Endothelial cell of umbilical vein (primary cell): ENCODE measurements around the gene ELOB. TPM values are rescaled to one million over a fixed set of nuclear protein-coding genes. Genes with fewer than 3 reads are reported as not detected.

ENCODE experiments used
- BruUV-seq: library from RNA; stranded (reverse); fragments of 400-500 nt; replicated peaks from 2 replicates; lab custom pipeline; 2021; lab: Mats Ljungman, UMichigan
- CTCF ChIA-PET: fragments of 300-600, 350-600 bp; sonication (Branson Sonifier 250); formaldehyde crosslinking; loops from one replicate; lab custom pipeline; 2021; ENCODE audit warnings: antibody characterized with exemption, inconsistent platforms; lab: Charles Lee
- POLR2A ChIA-PET: fragments of 300-600, 350-600 bp; sonication (Branson Sonifier 250); formaldehyde crosslinking; loops from one replicate; lab custom pipeline; 2021; ENCODE audit warnings: antibody characterized with exemption, inconsistent platforms; lab: Charles Lee
- DNase-seq: peaks from one replicate; pipeline ENCODE4 v3.0.0-alpha.2; 2011; ENCODE audit warnings: low read depth, low spot score
- FAIRE-seq: peaks from 2 replicates; lab custom pipeline; 2011; peaks lifted over from hg19 to GRCh38; lab: Jason Lieb, UNC
- H2AFZ ChIP-seq: 2 replicates; pipeline ENCODE4 v1.6.0; 2012; ENCODE audit warnings: low read depth, low read length, control low read depth, inconsistent platforms
- H3K27ac ChIP-seq: 2 replicates; pipeline ENCODE4 v1.5.1; 2011; ENCODE audit warnings: low read depth, mild to moderate bottlenecking, control low read depth, low read length, moderate library complexity; ENCODE audit not compliant: insufficient read depth
- H3K27me3 ChIP-seq, 2 experiments: 2 replicates each; pipeline versions ENCODE4 v1.6.0 to v1.6.1; 2011; ENCODE audit warnings: low read length in 2 of 2, mixed read lengths in 1 of 2; ENCODE audit not compliant: control insufficient read depth in 2 of 2, insufficient read depth in 2 of 2
- H3K36me3 ChIP-seq, 2 experiments: 2 replicates in 1 of 2; 3 replicates in 1 of 2; pipeline ENCODE4 v1.5.1; 2011; ENCODE audit warnings: low read length in 2 of 2, mild to moderate bottlenecking in 1 of 2, moderate library complexity in 1 of 2; ENCODE audit not compliant: control insufficient read depth in 2 of 2, insufficient read depth in 2 of 2; ENCODE audit errors: extremely low read depth in 1 of 2
- H3K4me1 ChIP-seq: 3 replicates; pipeline ENCODE4 v1.5.1; 2011; ENCODE audit warnings: mild to moderate bottlenecking, low read length; ENCODE audit not compliant: control insufficient read depth, insufficient read depth; ENCODE audit errors: extremely low read depth
- H3K4me2 ChIP-seq: 2 replicates; pipeline ENCODE4 v1.6.1; 2011; ENCODE audit warnings: low read length, control low read depth, mixed read lengths; ENCODE audit not compliant: insufficient read depth
- H3K4me3 ChIP-seq, 3 experiments: fragments of 200-600 bp in 1 of 3; sonication (generic), shearing (Covaris generic) in 1 of 3; replicated peaks in 1 of 3; 2 replicates each; pipeline ENCODE4 v1.5.1; 2011 to 2016; ENCODE audit warnings: control low read depth in 3 of 3, low read length in 3 of 3, mild to moderate bottlenecking in 2 of 3, inconsistent platforms in 1 of 3, low read depth in 1 of 3, moderate library complexity in 1 of 3; ENCODE audit not compliant: insufficient read depth in 1 of 3
- H3K79me2 ChIP-seq: 2 replicates; pipeline ENCODE4 v1.6.0; 2012; ENCODE audit warnings: low read length, inconsistent platforms; ENCODE audit not compliant: control insufficient read depth, insufficient read depth
- H3K9ac ChIP-seq: replicated peaks from 2 replicates; pipeline ENCODE3; 2011; ENCODE audit warnings: low read length, control low read depth; ENCODE audit not compliant: insufficient read depth; ENCODE audit errors: extremely low read depth
- H3K9me1 ChIP-seq: replicated peaks from 3 replicates; pipeline ENCODE4 v1.6.0; 2011; ENCODE audit warnings: mild to moderate bottlenecking, low read length; ENCODE audit not compliant: control insufficient read depth, insufficient read depth; ENCODE audit errors: extremely low read depth
- H3K9me3 ChIP-seq: replicated peaks from 2 replicates; pipeline ENCODE4 v1.5.1; 2012; ENCODE audit warnings: low read length, inconsistent platforms; ENCODE audit not compliant: control insufficient read depth, insufficient read depth
- H4K20me1 ChIP-seq: replicated peaks from 2 replicates; pipeline ENCODE3; 2011; ENCODE audit warnings: mild to moderate bottlenecking, low read length; ENCODE audit not compliant: control insufficient read depth, insufficient read depth; ENCODE audit errors: extremely low read depth
- EZH2 ChIP-seq: IDR thresholded peaks from 2 replicates; pipeline ENCODE4 v1.6.1; 2012; ENCODE audit warnings: borderline replicate concordance, low read depth, mild to moderate bottlenecking, moderate library complexity, low read length, inconsistent platforms; ENCODE audit not compliant: severe bottlenecking
- FOS ChIP-seq: IDR thresholded peaks from 2 replicates; pipeline ENCODE4 v1.6.1; 2011; ENCODE audit warnings: mild to moderate bottlenecking, low read length, moderate library complexity, borderline replicate concordance; ENCODE audit not compliant: insufficient read depth
- GATA2 ChIP-seq: IDR thresholded peaks from 2 replicates; pipeline ENCODE4 v1.7.0; 2011; ENCODE audit warnings: low read depth, mild to moderate bottlenecking, moderate library complexity, mixed read lengths, low read length; ENCODE audit not compliant: insufficient read length, insufficient read depth
- JUN ChIP-seq: IDR thresholded peaks from 2 replicates; pipeline ENCODE4 v1.6.1; 2011; ENCODE audit warnings: borderline replicate concordance, low read depth; ENCODE audit not compliant: insufficient read length, insufficient read depth
- POLR2A ChIP-seq: IDR thresholded peaks from 2 replicates; pipeline ENCODE4 v1.6.1; 2012; ENCODE audit warnings: low read depth, mild to moderate bottlenecking, control low read depth, low read length
- POLR2AphosphoS5 ChIP-seq: IDR thresholded peaks from 2 replicates; pipeline ENCODE4 v1.6.1; 2012; ENCODE audit warnings: low read depth, mild to moderate bottlenecking, control low read depth, low read length, moderate library complexity; ENCODE audit not compliant: insufficient read depth
- dilution Hi-C: fragments of 300-500 bp; cut with MboI; formaldehyde crosslinking; loops from one replicate; pipeline ENCODE4 v1.15.0; 2019; ENCODE audit warnings: low sequenced_read_pairs; ENCODE audit not compliant: extremely low pct_ligation_motif_present
- intact Hi-C: fragments of 100-400 bp; cut with micrococcal nuclease; formaldehyde crosslinking; loops from one replicate; pipeline ENCODE4 v1.10.0; 2022
- polyA plus RNA-seq, 4 experiments: library from polyadenylated mRNA; depleted of rRNA in 3 of 4; stranded (reverse) in 3 of 4; unstranded in 1 of 4; fragments of >200 nt; gene quantifications; 2 replicates each; pipeline versions ENCODE4 v1.2.1 to v1.2.3, GENCODE V29; 2011 to 2012; ENCODE audit warnings: missing spikeins in 1 of 4
- total RNA-seq: library from RNA; stranded (reverse); gene quantifications from 2 replicates; pipeline ENCODE4 v1.2.3, GENCODE V29; 2021
- TF ChIP-seq, protein P1 (sequence below): IDR thresholded peaks from 2 replicates; pipeline ENCODE4 v1.6.1; 2011; ENCODE audit not compliant: insufficient read depth, insufficient read length
- TF ChIP-seq, protein P2 (sequence below), 2 donors: IDR thresholded peaks; 1 replicate in 1 of 2; 2 replicates in 1 of 2; pipeline ENCODE4 v1.5.1; 2011; ENCODE audit warnings: low read length in 2 of 2, mild to moderate bottlenecking in 2 of 2, moderate library complexity in 2 of 2, control low read depth in 1 of 2, inconsistent platforms in 1 of 2, low read depth in 1 of 2; ENCODE audit not compliant: insufficient read depth in 1 of 2; ENCODE audit errors: extremely low read depth in 1 of 2

The ELOB gene
- total and polyA plus RNA-seq, 2 donors (not counting 3 experiments of a cell fraction or from before 2014, with no cell fraction given), result 251 to 848 TPM

DNA sequence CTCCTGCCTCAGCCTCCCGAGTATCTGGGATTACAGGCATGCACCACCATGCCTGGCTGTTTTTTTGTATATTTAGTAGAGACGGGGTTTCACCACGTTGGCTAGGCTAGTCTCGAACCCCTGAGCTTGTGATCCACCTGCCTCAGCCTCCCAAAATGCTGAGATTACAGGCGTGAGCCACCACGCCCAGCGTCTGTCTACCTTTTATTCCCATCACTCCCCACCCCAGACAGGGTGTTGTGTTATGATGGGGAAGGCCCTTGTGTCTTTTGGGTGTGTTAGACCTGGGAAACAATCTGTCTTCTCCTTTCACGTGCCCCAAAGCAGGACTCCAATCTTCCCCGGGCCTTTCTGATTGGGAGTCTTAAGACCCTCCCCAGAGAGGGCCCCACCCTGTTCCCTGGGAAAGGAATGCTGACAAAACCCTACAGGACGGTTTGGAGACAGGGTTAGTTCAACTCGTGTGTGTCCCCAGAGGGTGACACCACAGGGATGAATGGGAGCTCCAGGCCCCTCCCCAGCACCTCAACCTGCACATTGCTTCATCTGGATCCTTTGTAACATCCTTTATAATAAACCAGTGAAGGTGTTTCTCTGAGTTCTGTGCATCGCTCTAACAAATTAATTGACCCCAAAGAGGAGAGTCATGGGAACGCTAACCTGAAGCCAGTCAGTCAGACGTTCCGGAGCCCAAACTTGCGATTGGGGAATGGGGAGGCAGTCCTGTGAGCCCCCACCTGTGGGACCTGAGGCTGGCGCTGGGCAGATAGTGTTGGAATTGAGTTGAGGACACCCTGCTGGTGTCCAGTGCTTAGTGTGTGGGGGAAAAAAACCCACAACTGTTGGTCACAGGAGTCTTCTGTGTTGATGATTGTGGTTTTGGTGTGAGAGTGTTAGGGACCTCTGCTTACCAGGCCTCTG lies 3.2 kb upstream of the ELOB start:
- DNase-seq (no peak), FAIRE-seq (no peak)
- Histone ChIP-seq H3K27me3 (peaks cover 0 to 10% of the 10 kb centered on the region in 2 experiments), H3K36me3 (no peaks in the 10 kb centered on the region), H3K4me1 (peaks cover 8% of the 10 kb centered on the region), H3K9ac (no peak overlapping the region), H3K9me1 (no peaks in the 10 kb centered on the region), H3K4me3 (no peak overlapping the region), H3K9me3 (no peaks in the 10 kb centered on the region), H3K27ac (no peak overlapping the region), H2AFZ (no peak overlapping the region), H4K20me1 (no peaks in the 10 kb centered on the region), H3K4me2 (no peak overlapping the region), H3K79me2 (peaks cover 17% of the 10 kb centered on the region)
- dilution Hi-C loops (no loop called here), intact Hi-C loops (loop anchor here (5.0 to 10.0 kb wide), 3 partner anchors 55 to 137 kb away; partner anchors contain the start of genes KCTD5 and ZG16B)
- BruUV-seq, result no TSS peak
- TF ChIP-seq FOS (no peak), JUN (no peak), GATA2 (no peak), POLR2AphosphoS5 (no peak), POLR2A (no peak), EZH2 (no peak)
- TF ChIP-seq, protein P1, sequence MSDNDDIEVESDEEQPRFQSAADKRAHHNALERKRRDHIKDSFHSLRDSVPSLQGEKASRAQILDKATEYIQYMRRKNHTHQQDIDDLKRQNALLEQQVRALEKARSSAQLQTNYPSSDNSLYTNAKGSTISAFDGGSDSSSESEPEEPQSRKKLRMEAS, result no peak
- TF ChIP-seq, protein P2, sequence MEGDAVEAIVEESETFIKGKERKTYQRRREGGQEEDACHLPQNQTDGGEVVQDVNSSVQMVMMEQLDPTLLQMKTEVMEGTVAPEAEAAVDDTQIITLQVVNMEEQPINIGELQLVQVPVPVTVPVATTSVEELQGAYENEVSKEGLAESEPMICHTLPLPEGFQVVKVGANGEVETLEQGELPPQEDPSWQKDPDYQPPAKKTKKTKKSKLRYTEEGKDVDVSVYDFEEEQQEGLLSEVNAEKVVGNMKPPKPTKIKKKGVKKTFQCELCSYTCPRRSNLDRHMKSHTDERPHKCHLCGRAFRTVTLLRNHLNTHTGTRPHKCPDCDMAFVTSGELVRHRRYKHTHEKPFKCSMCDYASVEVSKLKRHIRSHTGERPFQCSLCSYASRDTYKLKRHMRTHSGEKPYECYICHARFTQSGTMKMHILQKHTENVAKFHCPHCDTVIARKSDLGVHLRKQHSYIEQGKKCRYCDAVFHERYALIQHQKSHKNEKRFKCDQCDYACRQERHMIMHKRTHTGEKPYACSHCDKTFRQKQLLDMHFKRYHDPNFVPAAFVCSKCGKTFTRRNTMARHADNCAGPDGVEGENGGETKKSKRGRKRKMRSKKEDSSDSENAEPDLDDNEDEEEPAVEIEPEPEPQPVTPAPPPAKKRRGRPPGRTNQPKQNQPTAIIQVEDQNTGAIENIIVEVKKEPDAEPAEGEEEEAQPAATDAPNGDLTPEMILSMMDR (IDR thresholded peaks at IDR 0.05; ENCODE audit: extremely low read depth in 1 of 2, insufficient read depth in 1 of 2, low read depth in 1 of 2, low read length in 2 of 2), result no peak
- ChIA-PET POLR2A (no interaction called here), CTCF (no interaction called here)
